Fibroblast of skin of abdomen (primary cell): Measurements from ENCODE around the gene CCSER1.
"Not testable (repeated sequence)": the region's sequence is repeated elsewhere in the genome, so short reads cannot be mapped to it uniquely, and the experiment has no call there.

ENCODE experiments used
- DNase-seq: peaks from one replicate; pipeline ENCODE4 v3.0.0-alpha.2; 2013

Gene CCSER1

GRCh38 chr4:91212211-91212610, 1085.0 kb downstream of the CCSER1 start:
- no peak for DNase-seq

GRCh38 chr4:91217831-91218403, 1090.7 kb downstream of the CCSER1 start:
- DNase-seq, result not testable (repeated sequence)

- DNase-seq, result no peak
These were observed 1093.1 kb downstream of the CCSER1 start for GRCh38 chr4:91220315-91220714.

GRCh38 chr4:91222014-91222413, 1094.8 kb downstream of the CCSER1 start:
- no peak for DNase-seq

GRCh38 chr4:91226867-91227266, 1099.7 kb downstream of the CCSER1 start:
- DNase-seq, result no peak

GRCh38 chr4:91228659-91229058, 1101.5 kb downstream of the CCSER1 start:
- no peak for DNase-seq

- no peak for DNase-seq
These were observed 1106.0 kb downstream of the CCSER1 start for GRCh38 chr4:91233164-91233563.

GRCh38 chr4:91243132-91243531, 1115.9 kb downstream of the CCSER1 start:
- no peak for DNase-seq

GRCh38 chr4:91256043-91256442, 1128.8 kb downstream of the CCSER1 start:
- DNase-seq, result no peak

- no peak for DNase-seq
These were observed 1129.6 kb downstream of the CCSER1 start for GRCh38 chr4:91256751-91257150.

- no peak for DNase-seq
These were observed 1130.5 kb downstream of the CCSER1 start for GRCh38 chr4:91257721-91258120.

GRCh38 chr4:91258326-91258725, 1131.1 kb downstream of the CCSER1 start:
- DNase-seq, result no peak

- DNase-seq, result no peak
These were observed 1140.3 kb downstream of the CCSER1 start for GRCh38 chr4:91267543-91267942.

- not testable (repeated sequence) for DNase-seq
These were observed 1141.3 kb downstream of the CCSER1 start for GRCh38 chr4:91268481-91268880.

GRCh38 chr4:91268913-91269312, 1141.7 kb downstream of the CCSER1 start:
- no peak for DNase-seq

- DNase-seq, result no peak
These were observed 1152.7 kb downstream of the CCSER1 start for GRCh38 chr4:91279899-91280298.

GRCh38 chr4:91280551-91281290, 1153.5 kb downstream of the CCSER1 start:
- DNase-seq, result no peak

GRCh38 chr4:91282217-91282616, 1155.0 kb downstream of the CCSER1 start:
- DNase-seq, result no peak

- DNase-seq, result no peak
These were observed 1156.6 kb downstream of the CCSER1 start for GRCh38 chr4:91283726-91284230.

GRCh38 chr4:91284480-91284879, 1157.3 kb downstream of the CCSER1 start:
- DNase-seq, result no peak

- no peak for DNase-seq
These were observed 1158.3 kb downstream of the CCSER1 start for GRCh38 chr4:91285487-91285886.

- DNase-seq, result no peak
These were observed 1161.6 kb downstream of the CCSER1 start for GRCh38 chr4:91288702-91289311.

- no peak for DNase-seq
These were observed 1171.0 kb downstream of the CCSER1 start for GRCh38 chr4:91298156-91298700.

- DNase-seq, result no peak
These were observed 1171.6 kb downstream of the CCSER1 start for GRCh38 chr4:91298824-91299223.
